ENCODE data around the gene WHAMM. TPM values are rescaled to one million over a fixed set of nuclear protein-coding genes. Genes with fewer than 3 reads are reported as not detected.
"Not testable (repeated sequence)": the region's sequence is repeated elsewhere in the genome, so short reads cannot be mapped to it uniquely, and the experiment has no call there.

WHAMM gene
- total RNA-seq, 5 donors from 2014 or later (not counting 1 experiment from before 2014, with no cell fraction given), result 28.1 to 60.8 (median 34.1) TPM

- CTCF ChIA-PET, result no interaction called here
- Histone ChIP-seq H3K9me3 (no peaks in the 10 kb centered on the region), H3K27me3 (replicated peaks in 1 of 2; ENCODE audit: control insufficient read depth in 2 of 2, extremely low read depth in 1 of 2, insufficient read depth in 2 of 2, low read length in 1 of 2) (no peaks in the 10 kb centered on the region), H3K36me3 (ENCODE audit: control insufficient read depth in 2 of 2, extremely low read depth in 1 of 2, insufficient read depth in 1 of 2, low read length in 1 of 2) (no peaks in the 10 kb centered on the region), H3K4me1 (ENCODE audit: control insufficient read depth in 1 of 2, extremely low read depth in 1 of 2, insufficient read depth in 2 of 2, low read length in 2 of 2) (no peaks in the 10 kb centered on the region), H3K4me3 (ENCODE audit: control insufficient read depth in 1 of 2, extremely low read depth in 1 of 2, low read length in 1 of 2) (no peak overlapping the region), H3K27ac (ENCODE audit: low read length) (no peak overlapping the region)
- Mint-ChIP-seq H3K27me3 (no peaks in the 10 kb centered on the region), H3K4me3 (no peak overlapping the region), H3K36me3 (no peaks in the 10 kb centered on the region), H3K4me1 (no peaks in the 10 kb centered on the region), H3K9me3 (no peaks in the 10 kb centered on the region), H3K27ac (no peak overlapping the region)
- WGBS (ENCODE audit: insufficient coverage), result 87% methylated on average over 6 of the region's 6 CpGs
- DNase-seq (no peak), ATAC-seq (replicated peaks in 1 of 4) (no peak)
- POLR2A ChIA-PET, result no interaction called here
Observed at GRCh38 chr15:82862886-82863285, 53.5 kb downstream of the WHAMM start.

- no peak overlapping the region for H3K4me3 ChIP-seq (ENCODE audit: control insufficient read depth in 1 of 2, extremely low read depth in 1 of 2, low read length in 1 of 2)
- Mint-ChIP-seq H3K4me3 (no peak overlapping the region), H3K4me1 (no peaks in the 10 kb centered on the region), H3K9me3 (no peaks in the 10 kb centered on the region), H3K27me3 (no peaks in the 10 kb centered on the region), H3K36me3 (no peaks in the 10 kb centered on the region), H3K27ac (no peak overlapping the region)
- ChIA-PET POLR2A (no interaction called here), CTCF (no interaction called here)
- no peak for DNase-seq
- 100% methylated on average over 2 of the region's 2 CpGs for WGBS (ENCODE audit: insufficient coverage)
- no peak overlapping the region for H3K27ac ChIP-seq (ENCODE audit: low read length)
- H3K36me3 ChIP-seq (ENCODE audit: control insufficient read depth in 2 of 2, extremely low read depth in 1 of 2, insufficient read depth in 1 of 2, low read length in 1 of 2), result no peaks in the 10 kb centered on the region
- H3K4me1 ChIP-seq (ENCODE audit: control insufficient read depth in 1 of 2, extremely low read depth in 1 of 2, insufficient read depth in 2 of 2, low read length in 2 of 2), result no peaks in the 10 kb centered on the region
- no peak for ATAC-seq (replicated peaks in 1 of 4)
- no peaks in the 10 kb centered on the region for H3K9me3 ChIP-seq
- H3K27me3 ChIP-seq (replicated peaks in 1 of 2; ENCODE audit: control insufficient read depth in 2 of 2, extremely low read depth in 1 of 2, insufficient read depth in 2 of 2, low read length in 1 of 2), result no peaks in the 10 kb centered on the region
Observed at GRCh38 chr15:82864967-82865366, 55.5 kb downstream of the WHAMM start.

- not testable (repeated sequence) for H3K9me3 Mint-ChIP-seq
Observed at GRCh38 chr15:82865581-82865980, 56.2 kb downstream of the WHAMM start.

GRCh38 chr15:82865981-82866380, 56.6 kb downstream of the WHAMM start:
- H3K27ac Mint-ChIP-seq; H3K36me3 Mint-ChIP-seq; H3K36me3 ChIP-seq (ENCODE audit: control insufficient read depth in 2 of 2, extremely low read depth in 1 of 2, insufficient read depth in 1 of 2, low read length in 1 of 2); H3K27ac ChIP-seq (ENCODE audit: low read length); H3K27me3 ChIP-seq (replicated peaks in 1 of 2; ENCODE audit: control insufficient read depth in 2 of 2, extremely low read depth in 1 of 2, insufficient read depth in 2 of 2, low read length in 1 of 2); DNase-seq; H3K9me3 Mint-ChIP-seq; H3K4me3 ChIP-seq (ENCODE audit: control insufficient read depth in 1 of 2, extremely low read depth in 1 of 2, low read length in 1 of 2); ATAC-seq (replicated peaks in 1 of 4); H3K4me3 Mint-ChIP-seq; H3K4me1 ChIP-seq (ENCODE audit: control insufficient read depth in 1 of 2, extremely low read depth in 1 of 2, insufficient read depth in 2 of 2, low read length in 2 of 2); POLR2A ChIA-PET; H3K9me3 ChIP-seq; H3K27me3 Mint-ChIP-seq; H3K4me1 Mint-ChIP-seq: not testable (repeated sequence)
- CTCF ChIA-PET, result interaction anchor here in 1 of 2 donors (0.6 kb wide), 1 partner anchor 335 kb away, joined by 3 read pairs; no protein-coding TSS in a partner anchor
- 93% methylated on average over 3 of the region's 3 CpGs for WGBS (ENCODE audit: insufficient coverage)

More at GRCh38 chr15:82865581-82865980, 56.2 kb downstream of the WHAMM start:
- DNase-seq; H3K4me3 Mint-ChIP-seq; H3K27me3 Mint-ChIP-seq; H3K4me1 Mint-ChIP-seq; H3K4me1 ChIP-seq (ENCODE audit: control insufficient read depth in 1 of 2, extremely low read depth in 1 of 2, insufficient read depth in 2 of 2, low read length in 2 of 2); H3K36me3 ChIP-seq (ENCODE audit: control insufficient read depth in 2 of 2, extremely low read depth in 1 of 2, insufficient read depth in 1 of 2, low read length in 1 of 2); H3K9me3 ChIP-seq; H3K27ac ChIP-seq (ENCODE audit: low read length); H3K27ac Mint-ChIP-seq; H3K36me3 Mint-ChIP-seq; ATAC-seq (replicated peaks in 1 of 4); H3K4me3 ChIP-seq (ENCODE audit: control insufficient read depth in 1 of 2, extremely low read depth in 1 of 2, low read length in 1 of 2); H3K27me3 ChIP-seq (replicated peaks in 1 of 2; ENCODE audit: control insufficient read depth in 2 of 2, extremely low read depth in 1 of 2, insufficient read depth in 2 of 2, low read length in 1 of 2); POLR2A ChIA-PET: not testable (repeated sequence)
- 63% methylated on average over 4 of the region's 4 CpGs for WGBS (ENCODE audit: insufficient coverage)
- CTCF ChIA-PET, result interaction anchor here in 1 of 2 donors (0.6 kb wide), 1 partner anchor 336 kb away, joined by 3 read pairs; no protein-coding TSS in a partner anchor

GRCh38 chr15:82870727-82871320, 61.4 kb downstream of the WHAMM start:
- no peak overlapping the region for H3K4me3 ChIP-seq (ENCODE audit: control insufficient read depth in 1 of 2, extremely low read depth in 1 of 2, low read length in 1 of 2)
- Mint-ChIP-seq H3K9me3 (no peaks in the 10 kb centered on the region), H3K27ac (no peak overlapping the region), H3K36me3 (no peaks in the 10 kb centered on the region), H3K27me3 (peaks cover 4 to 5% of the 10 kb centered on the region in 2 donors), H3K4me1 (no peaks in the 10 kb centered on the region), H3K4me3 (no peak overlapping the region)
- CTCF ChIA-PET, result no interaction called here
- H3K36me3 ChIP-seq (ENCODE audit: control insufficient read depth in 2 of 2, extremely low read depth in 1 of 2, insufficient read depth in 1 of 2, low read length in 1 of 2), result no peaks in the 10 kb centered on the region
- H3K9me3 ChIP-seq, result no peaks in the 10 kb centered on the region
- 70% methylated on average over 3 of the region's 7 CpGs for WGBS (ENCODE audit: insufficient coverage)
- POLR2A ChIA-PET, result no interaction called here
- DNase-seq, result no peak
- no peak overlapping the region for H3K27ac ChIP-seq (ENCODE audit: low read length)
- peaks cover 0 to 4% of the 10 kb centered on the region in 2 experiments for H3K27me3 ChIP-seq (replicated peaks in 1 of 2; ENCODE audit: control insufficient read depth in 2 of 2, extremely low read depth in 1 of 2, insufficient read depth in 2 of 2, low read length in 1 of 2)
- H3K4me1 ChIP-seq (ENCODE audit: control insufficient read depth in 1 of 2, extremely low read depth in 1 of 2, insufficient read depth in 2 of 2, low read length in 2 of 2), result no peaks in the 10 kb centered on the region
- no peak for ATAC-seq (replicated peaks in 1 of 4)

- CTCF ChIA-PET, result no interaction called here
- ATAC-seq (replicated peaks in 1 of 4) (no peak), DNase-seq (no peak)
- 81% methylated on average over 5 of the region's 5 CpGs for WGBS (ENCODE audit: insufficient coverage)
- Mint-ChIP-seq H3K36me3 (no peaks in the 10 kb centered on the region), H3K4me3 (no peak overlapping the region), H3K4me1 (no peaks in the 10 kb centered on the region), H3K27ac (no peak overlapping the region), H3K27me3 (peaks cover 4 to 5% of the 10 kb centered on the region in 2 donors), H3K9me3 (no peaks in the 10 kb centered on the region)
- no peaks in the 10 kb centered on the region for H3K4me1 ChIP-seq (ENCODE audit: control insufficient read depth in 1 of 2, extremely low read depth in 1 of 2, insufficient read depth in 2 of 2, low read length in 2 of 2)
- H3K36me3 ChIP-seq (ENCODE audit: control insufficient read depth in 2 of 2, extremely low read depth in 1 of 2, insufficient read depth in 1 of 2, low read length in 1 of 2), result no peaks in the 10 kb centered on the region
- no peaks in the 10 kb centered on the region for H3K9me3 ChIP-seq
- no peak overlapping the region for H3K4me3 ChIP-seq (ENCODE audit: control insufficient read depth in 1 of 2, extremely low read depth in 1 of 2, low read length in 1 of 2)
- no peak overlapping the region for H3K27ac ChIP-seq (ENCODE audit: low read length)
- H3K27me3 ChIP-seq (replicated peaks in 1 of 2; ENCODE audit: control insufficient read depth in 2 of 2, extremely low read depth in 1 of 2, insufficient read depth in 2 of 2, low read length in 1 of 2), result peaks cover 0 to 4% of the 10 kb centered on the region in 2 experiments
- POLR2A ChIA-PET, result no interaction called here
Observed at GRCh38 chr15:82871358-82871757, 61.9 kb downstream of the WHAMM start.

All from T-cell (primary cell).